Measurements from ENCODE around the gene PLPP4. TPM values are rescaled to one million over a fixed set of nuclear protein-coding genes. Genes with fewer than 3 reads are reported as not detected.

The PLPP4 gene
- total RNA-seq, 2 experiments from 2014 or later: not detected

- Mint-ChIP-seq H3K36me3 (no peaks in the 10 kb centered on the region), H3K4me3 (no peak overlapping the region), H3K4me1 (no peaks in the 10 kb centered on the region), H3K27ac (no peak overlapping the region), H3K9me3 (peaks cover 2% of the 10 kb centered on the region), H3K27me3 (peaks cover 5% of the 10 kb centered on the region)
- no peak for DNase-seq
These were observed 86.3 kb downstream of the PLPP4 start for GRCh38 chr10:120543291-120543690.

- Mint-ChIP-seq H3K9me3 (peaks cover 9% of the 10 kb centered on the region), H3K36me3 (no peaks in the 10 kb centered on the region), H3K27ac (no peak overlapping the region), H3K27me3 (peaks cover 5% of the 10 kb centered on the region), H3K4me1 (no peaks in the 10 kb centered on the region), H3K4me3 (no peak overlapping the region)
- DNase-seq: no peak
These were observed 91.2 kb downstream of the PLPP4 start for GRCh38 chr10:120548210-120548609.

GRCh38 chr10:120552262-120552661, 95.2 kb downstream of the PLPP4 start:
- no peak overlapping the region for H3K4me3 Mint-ChIP-seq
- peaks cover 17% of the 10 kb centered on the region for H3K9me3 Mint-ChIP-seq
- H3K36me3 Mint-ChIP-seq: no peaks in the 10 kb centered on the region
- peaks cover 5% of the 10 kb centered on the region for H3K27me3 Mint-ChIP-seq
- DNase-seq: no peak
- H3K4me1 Mint-ChIP-seq: no peaks in the 10 kb centered on the region
- H3K27ac Mint-ChIP-seq: no peak overlapping the region

DNA sequence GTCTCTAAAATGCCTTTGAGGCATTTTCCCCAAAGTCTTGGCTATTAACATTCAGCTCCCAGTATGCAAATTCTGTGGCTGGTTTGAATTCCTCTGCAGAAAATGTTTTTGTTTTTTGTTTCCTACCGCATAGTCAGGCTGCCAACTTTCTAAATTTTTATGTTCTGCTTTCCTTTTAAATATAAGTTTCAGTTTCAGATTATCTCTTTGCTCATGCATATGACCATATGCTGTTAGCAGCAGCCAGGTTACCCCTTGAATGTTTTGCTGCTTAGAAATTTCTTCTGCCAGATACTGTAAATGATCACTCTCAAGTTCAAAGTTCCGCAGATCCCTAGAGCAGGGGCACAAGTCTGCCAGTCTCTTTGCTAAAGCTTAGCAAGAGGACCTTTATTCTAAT, 96.9 kb downstream of the PLPP4 start:
- no peaks in the 10 kb centered on the region for H3K4me1 Mint-ChIP-seq
- H3K27ac Mint-ChIP-seq: no peak overlapping the region
- H3K27me3 Mint-ChIP-seq: no peaks in the 10 kb centered on the region
- H3K4me3 Mint-ChIP-seq: no peak overlapping the region
- no peak for DNase-seq
- H3K36me3 Mint-ChIP-seq: no peaks in the 10 kb centered on the region
- H3K9me3 Mint-ChIP-seq: peaks cover 15% of the 10 kb centered on the region

GRCh38 chr10:120555436-120555835, 98.4 kb downstream of the PLPP4 start:
- Mint-ChIP-seq H3K27me3 (no peaks in the 10 kb centered on the region), H3K4me1 (no peaks in the 10 kb centered on the region), H3K4me3 (no peak overlapping the region), H3K27ac (no peak overlapping the region), H3K9me3 (peaks cover 15% of the 10 kb centered on the region), H3K36me3 (no peaks in the 10 kb centered on the region)
- DNase-seq: no peak

DNA sequence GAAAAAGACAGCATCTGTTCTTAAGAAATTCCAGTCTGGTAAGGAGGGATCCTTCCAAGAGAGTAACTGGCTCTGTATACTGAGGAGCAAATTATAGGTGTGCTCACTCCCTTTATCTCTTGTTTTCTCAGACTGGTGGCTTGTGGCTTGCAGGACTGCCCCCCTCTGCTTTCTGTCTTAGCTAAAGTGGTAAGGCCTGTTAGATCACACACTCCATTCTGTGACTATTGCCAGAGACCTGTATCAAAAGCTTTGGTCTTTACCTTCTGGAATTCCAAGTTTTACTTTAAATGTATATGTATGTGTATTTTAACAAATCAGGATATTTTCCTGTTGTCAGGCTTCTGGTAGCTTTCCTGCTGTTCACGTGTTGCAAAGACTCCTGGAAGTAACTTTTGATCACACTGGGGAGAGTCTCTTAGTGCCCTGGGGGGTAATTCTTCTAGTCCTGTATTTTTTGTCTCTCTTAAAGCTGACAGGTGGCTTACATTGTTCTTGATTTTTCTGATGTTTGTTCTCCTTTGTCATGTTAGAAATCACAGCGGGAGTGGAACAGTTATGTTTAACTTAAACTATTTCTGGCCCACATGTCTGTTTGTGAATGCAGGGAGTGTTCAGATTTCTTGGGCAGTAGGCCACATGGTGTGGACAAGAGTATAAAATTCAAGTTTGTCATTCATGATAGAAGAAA, 99.0 kb downstream of the PLPP4 start:
- Mint-ChIP-seq H3K4me3 (no peak overlapping the region), H3K4me1 (no peaks in the 10 kb centered on the region), H3K36me3 (no peaks in the 10 kb centered on the region), H3K27ac (no peak overlapping the region), H3K9me3 (peaks cover 15% of the 10 kb centered on the region), H3K27me3 (no peaks in the 10 kb centered on the region)
- no peak for DNase-seq

DNA sequence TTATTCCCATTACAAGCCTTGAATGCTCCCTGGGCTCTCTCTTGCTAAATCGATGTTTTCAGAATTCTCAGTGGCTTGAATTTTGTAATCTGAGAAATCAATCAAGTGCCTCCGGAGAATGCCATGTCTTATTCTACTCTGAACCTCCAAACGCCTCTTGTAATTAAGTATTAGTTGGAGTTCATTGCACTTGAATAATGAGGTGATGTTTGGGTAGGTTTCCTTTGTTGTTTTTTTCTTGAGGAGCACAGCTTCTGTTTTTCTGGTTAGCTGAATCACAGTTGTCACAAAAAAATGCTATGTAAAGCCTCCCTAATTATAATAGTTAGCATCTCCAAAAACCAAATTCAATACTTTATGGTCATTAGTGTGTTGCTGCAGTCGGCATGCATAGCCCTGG, 100.3 kb downstream of the PLPP4 start:
- Mint-ChIP-seq H3K4me1 (no peaks in the 10 kb centered on the region), H3K27ac (no peak overlapping the region), H3K36me3 (no peaks in the 10 kb centered on the region), H3K27me3 (no peaks in the 10 kb centered on the region), H3K9me3 (peaks cover 15% of the 10 kb centered on the region), H3K4me3 (no peak overlapping the region)
- no peak for DNase-seq

DNA sequence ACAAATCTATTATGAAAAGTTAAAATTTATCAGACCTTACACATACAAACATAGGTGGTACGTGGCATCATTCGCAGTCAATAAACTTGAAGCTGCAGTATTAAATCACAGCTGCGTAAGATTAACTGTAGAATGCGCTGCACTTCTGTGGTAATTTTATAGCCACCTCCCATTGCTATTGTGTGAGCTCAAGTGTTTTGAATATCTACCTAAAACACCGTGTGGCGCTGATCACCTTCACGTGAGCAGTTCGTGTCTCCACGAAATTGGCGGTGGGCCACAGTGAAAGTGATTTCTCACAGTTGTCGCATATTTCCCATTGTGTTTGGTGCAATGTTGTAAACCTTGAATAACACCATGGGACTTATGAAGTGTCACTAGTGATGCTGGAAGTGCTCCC, 102.8 kb downstream of the PLPP4 start:
- DNase-seq: no peak
- Mint-ChIP-seq H3K27ac (no peak overlapping the region), H3K27me3 (no peaks in the 10 kb centered on the region), H3K4me3 (no peak overlapping the region), H3K36me3 (no peaks in the 10 kb centered on the region), H3K9me3 (no peaks in the 10 kb centered on the region), H3K4me1 (no peaks in the 10 kb centered on the region)

DNA sequence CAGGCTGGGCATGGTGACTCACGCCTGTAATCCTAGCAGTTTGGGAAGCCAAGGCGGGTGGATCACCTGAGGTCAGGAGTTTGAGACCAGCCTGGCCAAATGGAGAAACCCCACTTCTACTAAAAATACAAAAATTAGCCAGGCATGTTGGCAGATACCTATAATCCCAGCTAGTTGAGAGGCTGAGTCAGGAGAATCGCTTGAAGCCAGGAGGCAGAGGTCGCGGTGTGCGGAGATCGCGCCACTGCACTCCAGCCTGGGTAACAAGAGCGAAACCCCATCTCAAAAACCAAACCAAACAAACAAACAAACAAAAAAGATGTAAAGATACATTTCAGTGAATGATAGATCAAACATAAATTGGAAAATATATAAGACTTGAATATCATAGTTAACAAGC, 105.9 kb downstream of the PLPP4 start:
- Mint-ChIP-seq H3K27me3 (no peaks in the 10 kb centered on the region), H3K9me3 (no peaks in the 10 kb centered on the region), H3K4me3 (no peak overlapping the region), H3K4me1 (no peaks in the 10 kb centered on the region), H3K27ac (no peak overlapping the region), H3K36me3 (no peaks in the 10 kb centered on the region)
- no peak for DNase-seq

DNA sequence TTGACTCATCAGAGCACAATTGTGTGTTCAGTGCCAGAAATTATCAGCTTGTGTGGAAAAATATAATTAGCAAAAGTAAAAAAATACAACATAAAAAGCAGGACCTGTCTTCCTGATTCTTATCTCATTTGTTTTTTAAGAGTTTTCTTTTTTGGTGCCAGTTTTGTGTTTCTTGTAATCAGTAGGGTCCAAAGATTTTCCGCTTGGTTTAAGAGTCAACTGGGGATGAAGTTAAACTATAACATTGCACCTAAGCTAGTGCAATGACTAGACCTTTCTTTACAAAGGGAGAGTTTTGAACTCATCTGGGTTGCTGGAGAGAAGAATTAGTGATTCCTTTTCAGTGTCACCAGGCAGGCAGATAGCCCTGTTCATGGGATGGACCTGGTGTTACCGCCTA, 113.4 kb downstream of the PLPP4 start:
- Mint-ChIP-seq H3K27ac (no peak overlapping the region), H3K9me3 (no peaks in the 10 kb centered on the region), H3K27me3 (no peaks in the 10 kb centered on the region), H3K4me3 (no peak overlapping the region), H3K4me1 (no peaks in the 10 kb centered on the region), H3K36me3 (no peaks in the 10 kb centered on the region)
- no peak for DNase-seq

- H3K9me3 Mint-ChIP-seq: no peaks in the 10 kb centered on the region
- no peak overlapping the region for H3K27ac Mint-ChIP-seq
- no peaks in the 10 kb centered on the region for H3K36me3 Mint-ChIP-seq
These were observed 114.2 kb downstream of the PLPP4 start for GRCh38 chr10:120571266-120571665.

DNA sequence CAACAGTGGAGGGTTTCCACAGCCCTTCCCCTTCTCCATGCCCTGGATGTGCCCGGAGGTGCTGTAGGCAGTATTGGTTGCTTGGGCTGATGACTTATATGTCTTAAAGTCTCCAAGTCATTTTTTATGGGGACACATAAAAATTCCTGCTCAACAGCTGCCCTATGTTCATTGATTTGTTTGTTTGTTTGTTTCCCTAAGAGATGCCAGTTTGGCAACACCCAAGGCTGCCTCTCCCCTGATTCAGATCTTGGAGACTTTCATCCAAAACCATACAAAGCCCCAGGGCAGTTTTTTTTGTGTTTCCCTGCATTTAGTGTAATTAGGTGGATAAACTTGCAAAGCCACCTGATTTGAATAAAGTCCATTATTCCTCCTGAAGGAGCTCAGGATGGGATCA, 115.3 kb downstream of the PLPP4 start:
- no peaks in the 10 kb centered on the region for H3K9me3 Mint-ChIP-seq
- H3K4me3 Mint-ChIP-seq: no peak overlapping the region
- DNase-seq: no peak
- H3K36me3 Mint-ChIP-seq: no peaks in the 10 kb centered on the region
- H3K4me1 Mint-ChIP-seq: no peaks in the 10 kb centered on the region
- no peaks in the 10 kb centered on the region for H3K27me3 Mint-ChIP-seq
- H3K27ac Mint-ChIP-seq: no peak overlapping the region

More at GRCh38 chr10:120571266-120571665, 114.2 kb downstream of the PLPP4 start:
- Mint-ChIP-seq H3K27me3 (no peaks in the 10 kb centered on the region), H3K4me1 (no peaks in the 10 kb centered on the region), H3K4me3 (no peak overlapping the region)
- DNase-seq: no peak

- Mint-ChIP-seq H3K4me3 (no peak overlapping the region), H3K4me1 (no peaks in the 10 kb centered on the region), H3K27me3 (no peaks in the 10 kb centered on the region), H3K36me3 (no peaks in the 10 kb centered on the region), H3K27ac (no peak overlapping the region), H3K9me3 (no peaks in the 10 kb centered on the region)
- DNase-seq: no peak
These were observed 116.3 kb downstream of the PLPP4 start for GRCh38 chr10:120573355-120573754.

- no peak overlapping the region for H3K4me3 Mint-ChIP-seq
- H3K9me3 Mint-ChIP-seq: no peaks in the 10 kb centered on the region
- H3K36me3 Mint-ChIP-seq: no peaks in the 10 kb centered on the region
- H3K27me3 Mint-ChIP-seq: no peaks in the 10 kb centered on the region
- DNase-seq: no peak
- H3K27ac Mint-ChIP-seq: no peak overlapping the region
- no peaks in the 10 kb centered on the region for H3K4me1 Mint-ChIP-seq
These were observed 118.0 kb downstream of the PLPP4 start for GRCh38 chr10:120574981-120575380.

- H3K27me3 Mint-ChIP-seq: no peaks in the 10 kb centered on the region
- no peaks in the 10 kb centered on the region for H3K4me1 Mint-ChIP-seq
- no peak overlapping the region for H3K4me3 Mint-ChIP-seq
These were observed 118.4 kb downstream of the PLPP4 start for GRCh38 chr10:120575411-120575810.

GRCh38 chr10:120578134-120578533, 121.1 kb downstream of the PLPP4 start:
- Mint-ChIP-seq H3K9me3 (no peaks in the 10 kb centered on the region), H3K4me3 (no peak overlapping the region), H3K27ac (no peak overlapping the region), H3K4me1 (no peaks in the 10 kb centered on the region), H3K27me3 (no peaks in the 10 kb centered on the region), H3K36me3 (no peaks in the 10 kb centered on the region)
- no peak for DNase-seq

More at GRCh38 chr10:120575411-120575810, 118.4 kb downstream of the PLPP4 start:
- no peaks in the 10 kb centered on the region for H3K36me3 Mint-ChIP-seq
- no peak overlapping the region for H3K27ac Mint-ChIP-seq
- no peak for DNase-seq
- no peaks in the 10 kb centered on the region for H3K9me3 Mint-ChIP-seq
